Fibroblast of villous mesenchyme (primary cell): Measurements from ENCODE around the gene CRTAC1. TPM values are rescaled to one million over a fixed set of nuclear protein-coding genes. Genes with fewer than 3 reads are reported as not detected.

Experiments
- DNase-seq: peaks from one replicate; pipeline ENCODE4 v3.0.0-alpha.2; 2010; ENCODE audit warnings: low read depth
- H3K4me3 ChIP-seq: 2 replicates; pipeline ENCODE4 v1.5.1; 2011; ENCODE audit warnings: low read depth, mild to moderate bottlenecking, low read length
- total RNA-seq: library from RNA; depleted of rRNA; stranded (reverse); fragments of >200 nt; gene quantifications from 2 replicates; pipeline ENCODE4 v1.2.3, GENCODE V29; 2012
- TF ChIP-seq, protein P1 (sequence below): IDR thresholded peaks from 2 replicates; pipeline ENCODE4 v1.5.1; 2012; ENCODE audit warnings: low read depth, mild to moderate bottlenecking, low read length; ENCODE audit not compliant: insufficient read depth

Gene CRTAC1
- total RNA-seq, 1 donor = not detected

DNA sequence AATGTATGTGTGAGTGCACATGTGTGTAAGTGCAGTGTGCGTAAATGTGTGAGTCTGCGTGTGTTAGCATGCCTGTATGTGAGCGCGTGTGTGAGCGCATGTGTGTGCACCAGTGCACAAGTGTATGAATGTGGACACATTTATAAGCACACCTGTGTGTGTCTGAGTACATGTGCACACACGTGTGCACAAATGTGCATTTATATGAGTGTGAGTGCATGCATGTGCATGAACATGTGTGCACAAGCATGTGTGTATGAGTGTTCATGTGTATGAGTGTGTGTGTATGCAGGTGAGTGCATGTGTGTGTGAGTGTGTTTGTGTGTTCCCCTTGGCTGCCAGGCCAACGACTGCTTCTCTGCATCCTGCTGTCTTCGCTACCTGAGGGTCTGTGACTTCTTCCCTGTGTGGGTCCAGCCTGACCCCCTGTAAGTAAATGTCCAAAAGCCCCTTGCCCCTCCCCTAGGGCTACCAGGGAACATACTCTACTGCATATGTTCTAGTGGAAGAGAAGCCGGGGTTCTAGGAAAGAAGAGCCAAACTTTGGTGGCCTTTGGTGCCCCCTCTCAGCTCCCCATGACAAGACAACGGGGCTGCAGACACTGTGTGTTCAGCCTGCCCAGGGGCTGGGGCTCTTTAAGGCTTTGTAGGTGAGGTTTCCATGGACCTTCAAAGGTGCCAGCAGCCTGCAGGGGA, 163.7 kb downstream of the CRTAC1 start:
- H3K4me3 ChIP-seq = no peak overlapping the region
- TF ChIP-seq, protein P1, sequence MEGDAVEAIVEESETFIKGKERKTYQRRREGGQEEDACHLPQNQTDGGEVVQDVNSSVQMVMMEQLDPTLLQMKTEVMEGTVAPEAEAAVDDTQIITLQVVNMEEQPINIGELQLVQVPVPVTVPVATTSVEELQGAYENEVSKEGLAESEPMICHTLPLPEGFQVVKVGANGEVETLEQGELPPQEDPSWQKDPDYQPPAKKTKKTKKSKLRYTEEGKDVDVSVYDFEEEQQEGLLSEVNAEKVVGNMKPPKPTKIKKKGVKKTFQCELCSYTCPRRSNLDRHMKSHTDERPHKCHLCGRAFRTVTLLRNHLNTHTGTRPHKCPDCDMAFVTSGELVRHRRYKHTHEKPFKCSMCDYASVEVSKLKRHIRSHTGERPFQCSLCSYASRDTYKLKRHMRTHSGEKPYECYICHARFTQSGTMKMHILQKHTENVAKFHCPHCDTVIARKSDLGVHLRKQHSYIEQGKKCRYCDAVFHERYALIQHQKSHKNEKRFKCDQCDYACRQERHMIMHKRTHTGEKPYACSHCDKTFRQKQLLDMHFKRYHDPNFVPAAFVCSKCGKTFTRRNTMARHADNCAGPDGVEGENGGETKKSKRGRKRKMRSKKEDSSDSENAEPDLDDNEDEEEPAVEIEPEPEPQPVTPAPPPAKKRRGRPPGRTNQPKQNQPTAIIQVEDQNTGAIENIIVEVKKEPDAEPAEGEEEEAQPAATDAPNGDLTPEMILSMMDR = no peak
- no peak for DNase-seq

DNA sequence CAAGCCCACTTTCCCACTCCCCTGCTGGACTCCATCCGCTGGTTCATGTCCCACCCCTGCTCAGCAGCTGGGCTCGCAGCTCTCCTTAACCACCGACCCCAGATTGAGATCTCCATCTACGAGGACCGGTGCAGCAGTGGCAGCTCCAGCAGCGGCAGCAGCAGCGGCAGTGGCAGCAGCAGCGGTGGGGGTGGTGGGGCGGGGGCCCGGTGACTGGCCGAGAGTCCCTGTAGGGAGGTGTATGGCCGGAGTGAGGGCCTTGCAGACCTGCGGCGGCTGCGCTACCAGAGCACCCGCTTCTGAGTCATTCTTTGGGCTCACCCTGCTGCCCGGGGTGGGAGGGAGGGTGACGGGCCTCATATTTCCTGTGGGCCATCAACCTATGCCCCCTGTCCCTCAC, 164.9 kb downstream of the CRTAC1 start:
- no peak for DNase-seq
- TF ChIP-seq, protein P1 = no peak
- no peak overlapping the region for H3K4me3 ChIP-seq

DNA sequence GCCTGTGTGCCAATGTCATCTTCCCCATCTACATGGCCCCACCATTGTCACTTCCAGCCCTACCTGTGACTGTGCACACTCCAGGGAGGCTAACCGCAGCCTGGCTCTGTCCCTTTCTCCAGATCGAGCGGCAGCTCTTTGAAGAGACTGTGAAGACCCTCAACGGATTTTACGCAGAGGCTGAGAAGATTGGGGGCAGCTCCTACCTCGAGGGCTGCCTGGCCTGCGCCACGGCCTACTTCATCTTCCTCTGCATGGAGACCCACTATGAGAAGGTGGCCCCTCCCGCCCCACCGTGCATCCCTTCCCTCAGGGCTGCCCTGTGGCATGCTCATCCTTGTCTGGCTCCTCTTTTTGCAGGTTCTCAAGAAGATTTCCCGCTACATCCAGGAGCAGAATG, 166.6 kb downstream of the CRTAC1 start:
- no peak overlapping the region for H3K4me3 ChIP-seq
- TF ChIP-seq, protein P1 = no peak
- no peak for DNase-seq

DNA sequence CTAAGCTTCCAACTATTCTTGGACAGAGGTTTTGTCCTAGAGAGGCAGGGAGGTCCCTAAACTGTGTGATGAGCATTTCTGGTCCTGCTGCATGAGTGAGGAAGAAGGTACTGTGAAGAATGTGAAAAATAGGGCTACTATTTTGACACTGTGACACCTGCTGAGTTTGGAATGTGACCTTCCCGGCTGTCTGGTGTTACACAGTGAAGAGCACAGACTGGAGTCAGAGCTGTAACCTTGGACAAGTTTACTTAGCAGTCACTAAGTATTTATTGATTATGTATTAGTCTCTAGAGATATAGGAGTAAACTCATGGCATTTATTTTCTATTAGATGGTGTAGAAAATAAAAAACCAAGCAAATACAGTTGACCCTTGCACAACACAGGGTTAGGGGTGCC, 168.5 kb downstream of the CRTAC1 start:
- TF ChIP-seq, protein P1 = no peak
- no peak for DNase-seq

DNA sequence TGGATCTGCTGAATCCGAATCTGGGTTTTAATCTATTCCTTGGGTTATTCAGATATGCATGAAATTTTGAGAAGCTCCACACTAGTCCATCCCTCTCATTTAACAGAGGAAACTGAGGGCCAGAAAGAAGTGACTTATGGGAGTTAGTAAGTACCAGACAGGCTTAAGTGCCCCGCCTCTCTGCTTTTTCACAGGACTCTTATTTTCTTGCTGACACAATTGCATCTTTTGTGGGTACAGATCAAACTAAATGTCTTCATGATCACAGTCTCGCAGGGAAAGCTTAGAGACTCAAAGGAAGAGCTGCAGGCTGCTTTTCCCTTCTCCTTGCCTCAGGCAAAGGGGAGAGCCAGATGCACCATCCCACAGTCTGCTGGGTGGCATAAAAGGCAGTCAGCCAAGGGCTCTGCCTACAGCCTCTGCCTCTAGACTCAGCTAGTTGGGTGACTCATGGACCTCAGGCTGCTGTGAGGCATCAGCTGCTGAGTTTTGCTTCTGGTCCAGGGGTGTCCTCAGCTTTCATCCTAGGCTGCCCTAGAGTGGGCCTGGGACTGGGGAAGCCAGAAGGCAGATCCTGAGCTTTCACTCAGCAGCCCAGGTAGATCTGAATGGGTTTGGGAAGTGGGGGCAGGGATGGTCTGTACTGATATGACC, 169.2 kb downstream of the CRTAC1 start:
- DNase-seq = peak; percentile 5

More for the DNA sequence above, 168.5 kb downstream of the CRTAC1 start:
- no peak overlapping the region for H3K4me3 ChIP-seq

DNA sequence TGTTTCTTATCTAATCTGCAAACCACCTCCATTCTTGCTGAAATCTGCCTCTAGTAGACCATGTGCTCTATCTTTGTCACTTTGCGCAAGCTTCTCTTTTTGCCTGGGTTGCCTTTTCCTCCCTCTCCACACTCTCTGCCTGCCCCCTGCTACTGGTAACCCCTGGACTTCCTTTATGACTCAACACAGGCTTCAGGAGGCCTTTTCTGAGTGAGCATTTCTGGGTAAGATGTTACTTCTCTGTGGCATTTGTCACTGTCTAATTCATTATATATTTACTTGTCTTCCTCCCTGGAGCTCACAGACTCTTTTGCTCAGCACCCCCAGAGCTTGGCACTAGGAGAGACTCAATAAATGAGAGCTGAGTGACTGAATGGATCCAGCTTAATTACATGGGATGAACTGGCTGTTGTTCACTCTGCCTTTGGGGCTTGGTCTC, 172.4 kb downstream of the CRTAC1 start:
- H3K4me3 ChIP-seq = no peak overlapping the region
- DNase-seq = no peak
- TF ChIP-seq, protein P1 = no peak

More for the DNA sequence above, 169.2 kb downstream of the CRTAC1 start:
- TF ChIP-seq, protein P1 = no peak
- H3K4me3 ChIP-seq = no peak overlapping the region
